Endothelial cell (in vitro differentiated cells): ENCODE results near the gene C3orf52. TPM values are rescaled to one million over a fixed set of nuclear protein-coding genes. Genes with fewer than 3 reads are reported as not detected.
A peak's percentile ranks its signal among the peaks of the same experiment; 100 is the strongest.

Source experiments
- DNase-seq: peaks from one replicate; pipeline ENCODE4 v3.0.0; 2021; ENCODE audit warnings: low spot score
- H3K27ac Mint-ChIP-seq: one replicate; pipeline ENCODE4 v1.8.0; 2021; ENCODE audit warnings: mixed read lengths, inconsistent platforms; ENCODE audit not compliant: unreplicated experiment
- H3K27me3 Mint-ChIP-seq: one replicate; pipeline ENCODE4 v1.8.0; 2021; ENCODE audit warnings: mild to moderate bottlenecking, moderate library complexity, mixed read lengths, inconsistent platforms; ENCODE audit not compliant: unreplicated experiment
- H3K36me3 Mint-ChIP-seq: one replicate; pipeline ENCODE4 v1.8.0; 2021; ENCODE audit warnings: mild to moderate bottlenecking, low read depth, mixed read lengths, inconsistent platforms; ENCODE audit not compliant: unreplicated experiment
- H3K4me1 Mint-ChIP-seq: one replicate; pipeline ENCODE4 v1.8.0; 2021; ENCODE audit warnings: mild to moderate bottlenecking, mixed read lengths, inconsistent platforms; ENCODE audit not compliant: unreplicated experiment
- H3K4me3 Mint-ChIP-seq: one replicate; pipeline ENCODE4 v1.8.0; 2021; ENCODE audit warnings: mild to moderate bottlenecking, mixed read lengths, inconsistent platforms; ENCODE audit not compliant: unreplicated experiment
- H3K9me3 Mint-ChIP-seq: one replicate; pipeline ENCODE4 v1.8.0; 2021; ENCODE audit warnings: mixed read lengths, inconsistent platforms; ENCODE audit not compliant: unreplicated experiment
- total RNA-seq: library from RNA; stranded (reverse); fragmentation: NEBNext Ultra II Directional; extraction: Animal tissue kit (Norgen Biotek cat#: 25700); gene quantifications from one replicate; pipeline ENCODE4 v1.2.1, GENCODE V29; 2021; ENCODE audit not compliant: unreplicated experiment
- TF ChIP-seq, protein P1 (sequence below): fragments of 200-600 bp; sonication (generic); IDR thresholded peaks from one replicate; pipeline ENCODE4 v1.5.0; 2021; ENCODE audit warnings: antibody characterized with exemption; ENCODE audit not compliant: unreplicated experiment

The C3orf52 gene
- total RNA-seq, 1 donor from 2014 or later = 8.3 TPM

DNA sequence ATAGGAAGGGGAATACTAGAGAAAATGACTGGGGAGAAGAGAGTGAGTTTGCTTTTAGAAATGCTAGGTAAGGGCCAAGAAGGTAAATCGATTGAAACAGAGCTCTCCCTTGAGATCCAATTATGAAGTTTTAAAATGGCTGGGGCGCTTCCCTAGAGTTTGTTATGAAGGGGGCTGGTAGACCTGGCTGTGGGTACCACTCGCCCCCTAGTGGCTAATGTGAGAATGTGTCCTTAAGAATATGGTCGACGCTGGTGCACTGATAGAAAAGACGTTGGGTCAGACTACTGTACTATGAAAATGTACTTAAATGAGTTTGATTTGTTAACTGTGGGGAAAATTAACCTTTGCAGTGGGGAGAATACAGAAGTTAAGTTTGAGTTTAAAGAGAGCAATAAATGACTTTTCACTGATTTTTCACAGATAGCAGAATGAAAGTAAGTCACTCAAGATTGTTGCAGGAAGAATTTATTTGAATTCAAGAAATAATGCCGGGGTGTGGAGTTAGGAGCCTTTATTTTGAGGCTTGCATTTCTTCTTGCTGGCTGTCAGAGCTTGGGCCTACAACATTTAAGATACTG lies 42.5 kb upstream of the C3orf52 start:
- peak; percentile 38 for DNase-seq

DNA sequence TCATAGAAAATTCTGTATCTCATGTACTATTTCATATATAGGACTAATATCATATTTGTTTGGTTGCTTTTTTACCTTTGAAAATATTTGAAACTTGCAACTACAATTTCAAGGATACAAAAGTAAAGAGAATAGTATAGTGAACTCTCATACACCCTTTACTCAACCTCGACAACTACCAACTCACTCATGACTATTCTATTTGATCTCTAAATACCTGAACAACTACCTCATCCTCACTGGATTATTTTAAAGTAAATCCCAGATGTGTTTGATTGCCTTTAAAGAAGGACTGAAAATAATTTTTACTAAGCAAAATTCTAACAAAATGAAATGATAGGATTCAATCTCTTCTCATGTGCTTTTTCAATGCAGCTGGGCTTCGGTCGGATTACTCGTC lies 39.6 kb upstream of the C3orf52 start:
- DNase-seq = no peak
- no peaks in the 10 kb centered on the region for H3K36me3 Mint-ChIP-seq
- H3K27me3 Mint-ChIP-seq = no peaks in the 10 kb centered on the region
- no peak overlapping the region for H3K4me3 Mint-ChIP-seq
- no peak overlapping the region for H3K27ac Mint-ChIP-seq
- no peaks in the 10 kb centered on the region for H3K9me3 Mint-ChIP-seq
- TF ChIP-seq, protein P1, sequence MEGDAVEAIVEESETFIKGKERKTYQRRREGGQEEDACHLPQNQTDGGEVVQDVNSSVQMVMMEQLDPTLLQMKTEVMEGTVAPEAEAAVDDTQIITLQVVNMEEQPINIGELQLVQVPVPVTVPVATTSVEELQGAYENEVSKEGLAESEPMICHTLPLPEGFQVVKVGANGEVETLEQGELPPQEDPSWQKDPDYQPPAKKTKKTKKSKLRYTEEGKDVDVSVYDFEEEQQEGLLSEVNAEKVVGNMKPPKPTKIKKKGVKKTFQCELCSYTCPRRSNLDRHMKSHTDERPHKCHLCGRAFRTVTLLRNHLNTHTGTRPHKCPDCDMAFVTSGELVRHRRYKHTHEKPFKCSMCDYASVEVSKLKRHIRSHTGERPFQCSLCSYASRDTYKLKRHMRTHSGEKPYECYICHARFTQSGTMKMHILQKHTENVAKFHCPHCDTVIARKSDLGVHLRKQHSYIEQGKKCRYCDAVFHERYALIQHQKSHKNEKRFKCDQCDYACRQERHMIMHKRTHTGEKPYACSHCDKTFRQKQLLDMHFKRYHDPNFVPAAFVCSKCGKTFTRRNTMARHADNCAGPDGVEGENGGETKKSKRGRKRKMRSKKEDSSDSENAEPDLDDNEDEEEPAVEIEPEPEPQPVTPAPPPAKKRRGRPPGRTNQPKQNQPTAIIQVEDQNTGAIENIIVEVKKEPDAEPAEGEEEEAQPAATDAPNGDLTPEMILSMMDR = no peak
- peaks cover 22% of the 10 kb centered on the region for H3K4me1 Mint-ChIP-seq

More for the DNA sequence above, 42.5 kb upstream of the C3orf52 start:
- no peak overlapping the region for H3K4me3 Mint-ChIP-seq
- H3K4me1 Mint-ChIP-seq = peaks cover 21% of the 10 kb centered on the region
- H3K36me3 Mint-ChIP-seq = no peaks in the 10 kb centered on the region
- TF ChIP-seq, protein P1 = peak; percentile 95
- no peaks in the 10 kb centered on the region for H3K9me3 Mint-ChIP-seq
- peaks cover 1% of the 10 kb centered on the region for H3K27me3 Mint-ChIP-seq
- H3K27ac Mint-ChIP-seq = no peak overlapping the region

DNA sequence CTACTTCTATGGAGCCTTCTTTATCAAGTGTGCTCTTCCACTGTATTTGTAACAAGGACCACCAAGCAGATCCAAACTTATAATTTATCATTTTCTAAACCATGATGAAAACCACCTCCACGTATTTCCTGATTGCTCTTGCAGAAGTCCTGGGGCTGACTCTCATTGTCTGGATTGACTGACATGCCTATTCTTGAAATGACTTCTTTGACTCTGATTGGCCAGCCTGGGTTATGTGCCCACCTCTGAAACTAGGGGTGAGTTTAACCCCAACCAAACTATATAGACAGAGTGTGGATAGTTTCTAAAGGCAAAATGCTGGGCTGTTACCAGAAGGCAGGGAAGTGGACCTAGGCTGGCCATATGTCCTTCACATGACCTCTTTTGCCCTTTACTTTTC lies 38.9 kb upstream of the C3orf52 start:
- no peak overlapping the region for H3K4me3 Mint-ChIP-seq
- H3K36me3 Mint-ChIP-seq = no peaks in the 10 kb centered on the region
- peaks cover 28% of the 10 kb centered on the region for H3K4me1 Mint-ChIP-seq
- no peak for DNase-seq
- H3K9me3 Mint-ChIP-seq = no peaks in the 10 kb centered on the region
- no peaks in the 10 kb centered on the region for H3K27me3 Mint-ChIP-seq
- TF ChIP-seq, protein P1 = no peak
- H3K27ac Mint-ChIP-seq = no peak overlapping the region

DNA sequence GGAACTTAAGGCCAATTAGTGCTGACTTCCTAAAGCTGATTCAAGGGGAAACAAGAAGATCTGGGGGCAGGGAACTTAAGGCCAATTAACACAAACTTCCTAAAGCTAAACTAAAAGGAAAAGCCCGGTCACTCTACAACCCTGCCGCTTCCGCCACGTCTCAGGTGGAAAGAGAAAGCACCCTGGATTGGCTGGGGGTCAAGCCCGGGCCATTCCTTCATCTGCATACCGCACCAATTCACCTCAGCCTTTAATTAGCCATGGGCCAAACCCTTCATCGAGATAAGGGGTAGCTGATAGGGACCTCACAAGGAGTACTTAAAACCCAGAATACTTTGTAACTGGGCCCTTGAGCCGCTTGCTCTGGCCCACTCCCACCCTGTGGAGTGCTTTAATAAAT lies 37.3 kb upstream of the C3orf52 start:
- DNase-seq = no peak

DNA sequence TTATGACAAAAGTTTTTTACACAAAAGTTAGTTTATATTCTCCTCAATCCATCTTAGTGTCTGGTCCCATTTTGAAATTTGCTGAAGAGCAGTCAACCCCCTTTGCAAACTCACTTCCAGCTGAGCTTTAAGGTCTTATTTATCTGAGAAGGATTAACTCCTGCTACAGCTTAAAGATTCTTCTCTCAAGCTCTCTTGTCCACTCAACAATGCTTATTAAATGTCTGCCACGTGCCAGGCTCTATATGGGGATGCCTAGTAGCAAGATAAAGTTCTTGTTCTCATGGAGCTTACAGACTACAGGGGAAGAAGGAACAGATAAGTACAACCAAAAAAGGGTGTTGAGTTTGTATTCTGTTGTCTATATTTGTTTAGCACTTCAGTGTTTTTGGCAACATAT lies 33.0 kb upstream of the C3orf52 start:
- DNase-seq = no peak
- no peak overlapping the region for H3K4me3 Mint-ChIP-seq
- peak overlapping the region; percentile 69 for H3K27ac Mint-ChIP-seq
- H3K9me3 Mint-ChIP-seq = no peaks in the 10 kb centered on the region
- no peaks in the 10 kb centered on the region for H3K36me3 Mint-ChIP-seq
- peaks cover 3% of the 10 kb centered on the region for H3K27me3 Mint-ChIP-seq
- peaks cover 46% of the 10 kb centered on the region for H3K4me1 Mint-ChIP-seq
- TF ChIP-seq, protein P1 = no peak

More for the DNA sequence above, 37.3 kb upstream of the C3orf52 start:
- Mint-ChIP-seq H3K27ac (no peak overlapping the region), H3K4me3 (no peak overlapping the region), H3K36me3 (no peaks in the 10 kb centered on the region), H3K9me3 (no peaks in the 10 kb centered on the region), H3K4me1 (peaks cover 41% of the 10 kb centered on the region), H3K27me3 (no peaks in the 10 kb centered on the region)
- TF ChIP-seq, protein P1 = no peak
